ENCODE results near the gene KCTD5.
A peak's percentile ranks its signal among the peaks of the same experiment; 100 is the strongest.
"Not testable (repeated sequence)": the region's sequence is repeated elsewhere in the genome, so short reads cannot be mapped to it uniquely, and the experiment has no call there.

KCTD5 gene
- total RNA-seq, result 33.5 to 61.4 reads per million in 2 experiments

DNA sequence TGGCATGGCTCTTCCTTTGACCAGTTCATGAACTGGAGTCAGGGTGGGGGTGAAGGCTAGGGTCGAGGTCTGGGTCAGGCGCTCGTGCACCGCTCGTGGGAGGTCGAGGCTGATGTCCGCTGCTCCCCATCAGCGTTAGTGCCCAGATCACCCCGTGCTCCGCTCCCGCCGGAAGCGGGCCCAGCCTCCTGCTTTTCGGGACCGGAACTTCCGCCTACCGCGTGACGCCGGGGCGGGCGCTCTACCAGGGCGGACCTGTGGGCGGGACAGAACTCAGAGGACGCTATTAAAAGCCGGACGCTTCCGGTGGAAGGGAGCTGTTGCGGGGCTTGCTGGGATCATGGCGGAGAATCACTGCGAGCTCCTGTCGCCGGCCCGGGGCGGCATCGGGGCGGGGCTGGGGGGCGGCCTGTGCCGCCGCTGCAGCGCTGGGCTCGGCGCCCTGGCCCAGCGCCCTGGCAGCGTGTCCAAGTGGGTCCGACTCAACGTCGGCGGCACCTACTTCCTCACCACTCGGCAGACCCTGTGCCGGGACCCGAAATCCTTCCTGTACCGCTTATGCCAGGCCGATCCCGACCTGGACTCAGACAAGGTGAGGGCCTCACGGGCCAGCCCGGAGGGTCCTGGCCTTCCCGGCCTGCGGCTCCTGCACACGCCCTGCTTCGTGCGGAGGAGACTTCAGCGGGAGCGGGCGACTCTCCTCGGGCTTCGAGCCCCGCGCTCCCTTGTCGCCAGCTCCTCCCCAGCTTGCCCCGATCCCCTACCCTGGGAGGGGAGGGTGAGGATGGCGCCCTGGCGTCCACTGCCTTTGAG is at the start of gene KCTD5:
KCTD5 (plus strand) TSS at position 315 of the 813 bp plus-strand sequence; CDS start at position 341, 26 bp downstream.
- DNase-seq (ENCODE audit: low read depth), result peak; percentile 93

DNA sequence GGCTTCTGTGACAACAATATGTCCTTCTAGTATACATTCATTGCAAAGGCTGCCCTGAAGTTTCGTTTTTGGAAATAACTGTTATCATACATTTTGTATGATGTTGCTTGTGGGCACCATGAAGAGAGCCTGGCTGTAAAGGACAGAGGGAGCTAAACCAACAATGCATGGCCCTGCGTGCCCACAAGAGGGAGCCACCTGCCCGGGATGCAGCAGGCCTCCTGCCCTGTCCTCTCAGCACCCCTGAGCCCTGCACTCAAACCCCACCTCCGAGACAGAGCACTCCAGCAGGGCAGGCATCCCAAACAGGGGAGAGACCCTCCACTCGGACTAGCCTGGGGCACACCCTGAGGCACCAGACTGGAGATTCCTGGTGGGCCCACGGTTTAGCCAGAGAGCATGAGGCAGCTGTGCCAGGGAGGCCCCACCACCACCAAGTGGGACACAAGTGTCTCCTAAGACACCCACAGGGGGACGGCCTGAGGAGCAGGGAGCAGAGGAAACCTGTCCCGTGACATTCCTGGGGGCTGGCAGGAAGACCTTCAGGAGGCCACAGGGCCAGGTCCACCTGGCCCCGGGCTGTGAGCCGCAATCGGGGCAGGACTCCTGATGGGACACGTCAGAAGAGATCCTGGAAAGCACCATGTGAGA is 43.1 kb upstream of the KCTD5 start:
- peak; percentile 37 for DNase-seq (ENCODE audit: low read depth)

DNA sequence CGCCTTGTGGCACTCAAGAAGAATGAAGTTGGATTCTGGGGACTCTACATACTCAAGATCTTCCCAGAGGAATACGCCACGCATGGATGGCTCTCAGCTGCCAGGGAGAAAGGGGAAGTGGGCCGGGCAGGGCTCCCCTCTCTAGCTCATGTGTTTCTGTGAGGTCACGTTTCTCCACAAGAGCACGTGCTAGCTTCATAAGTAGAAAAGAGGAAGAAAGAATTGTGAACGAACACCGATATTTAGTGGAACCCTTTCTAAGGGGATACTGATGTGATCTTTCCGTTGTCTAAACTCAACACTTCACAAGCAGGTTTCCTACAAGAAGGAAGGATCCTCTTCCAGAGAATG is 42.6 kb upstream of the KCTD5 start:
- DNase-seq (ENCODE audit: low read depth), result not testable (repeated sequence)

- not testable (repeated sequence) for DNase-seq (ENCODE audit: low read depth)
These were observed 39.8 kb upstream of the KCTD5 start for GRCh38 chr16:2642561-2642960.

GRCh38 chr16:2644754-2645453 is 37.4 kb upstream of the KCTD5 start:
- not testable (repeated sequence) for DNase-seq (ENCODE audit: low read depth)

DNA sequence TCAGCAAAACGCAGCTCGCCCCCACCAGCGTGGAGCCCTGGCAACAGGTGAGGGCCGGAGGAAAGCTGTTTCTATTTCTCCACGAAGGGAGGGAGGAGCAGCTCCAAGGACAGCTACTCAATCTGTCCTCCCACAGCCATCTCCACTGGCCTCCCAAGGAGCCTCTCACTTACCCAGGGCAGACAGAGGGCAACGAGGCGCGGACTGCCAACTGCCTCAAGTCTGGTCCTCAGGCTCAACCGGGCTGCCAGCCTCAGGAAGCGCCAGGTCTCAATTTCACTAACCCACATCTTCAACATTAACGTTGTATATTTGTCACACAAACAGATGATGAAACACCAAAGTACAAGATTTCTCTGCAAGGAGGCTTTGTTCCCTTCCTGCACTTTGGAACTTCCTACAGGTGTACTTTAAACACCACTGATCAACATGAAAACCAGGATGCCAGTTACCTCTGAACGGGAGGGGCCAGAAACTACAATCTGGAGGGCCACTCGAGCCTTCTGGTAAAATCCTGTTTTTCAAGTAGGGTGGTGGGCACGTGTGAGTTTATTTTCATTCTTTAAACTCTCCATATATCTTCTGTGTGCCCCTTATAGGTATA is 31.0 kb upstream of the KCTD5 start:
- not testable (repeated sequence) for DNase-seq (ENCODE audit: low read depth)

DNA sequence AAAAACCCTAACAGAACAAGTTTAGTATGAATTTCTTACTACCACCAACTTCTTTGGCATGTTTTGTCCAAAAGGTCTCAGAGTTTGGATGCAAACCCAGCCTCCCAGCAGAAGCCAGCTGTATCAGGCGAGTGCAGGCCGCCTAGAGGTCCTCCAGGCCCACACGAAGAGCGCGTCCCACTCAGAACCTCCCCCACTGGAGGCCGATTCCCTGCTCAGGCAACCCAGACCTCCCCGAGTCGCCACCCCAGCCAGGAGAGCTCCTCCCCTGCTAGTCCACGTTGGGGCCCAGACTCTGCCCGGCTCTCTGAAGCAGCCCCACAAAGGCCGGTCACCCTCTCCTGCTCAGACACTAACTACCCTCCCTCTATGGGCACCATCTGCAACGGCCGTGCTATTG is 28.4 kb upstream of the KCTD5 start:
- DNase-seq (ENCODE audit: low read depth), result not testable (repeated sequence)

- DNase-seq (ENCODE audit: low read depth), result not testable (repeated sequence)
These were observed 27.4 kb upstream of the KCTD5 start for GRCh38 chr16:2654949-2655348.

GRCh38 chr16:2656985-2657384 is 25.3 kb upstream of the KCTD5 start:
- DNase-seq (ENCODE audit: low read depth), result no peak

DNA sequence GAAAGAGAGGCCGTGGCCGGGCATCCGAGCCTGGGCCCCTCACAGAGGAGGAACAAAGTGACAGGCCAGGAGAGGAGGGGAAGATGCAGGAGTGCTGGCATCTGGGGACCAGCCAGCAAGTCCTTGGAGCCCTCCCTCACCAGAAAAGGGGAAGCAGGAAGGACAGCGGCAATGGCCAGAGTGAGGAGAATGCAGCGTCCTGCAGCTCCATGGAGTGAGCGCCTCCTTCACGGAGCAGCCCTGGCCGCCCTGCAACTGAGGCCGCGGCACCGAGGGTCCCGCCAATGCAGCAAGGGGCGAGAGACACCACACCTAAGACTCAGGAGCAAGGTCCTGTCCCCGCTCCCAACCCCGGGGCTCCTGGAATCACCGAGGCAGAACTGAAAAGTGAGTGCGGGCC is 24.5 kb upstream of the KCTD5 start:
- DNase-seq (ENCODE audit: low read depth), result not testable (repeated sequence)

DNA sequence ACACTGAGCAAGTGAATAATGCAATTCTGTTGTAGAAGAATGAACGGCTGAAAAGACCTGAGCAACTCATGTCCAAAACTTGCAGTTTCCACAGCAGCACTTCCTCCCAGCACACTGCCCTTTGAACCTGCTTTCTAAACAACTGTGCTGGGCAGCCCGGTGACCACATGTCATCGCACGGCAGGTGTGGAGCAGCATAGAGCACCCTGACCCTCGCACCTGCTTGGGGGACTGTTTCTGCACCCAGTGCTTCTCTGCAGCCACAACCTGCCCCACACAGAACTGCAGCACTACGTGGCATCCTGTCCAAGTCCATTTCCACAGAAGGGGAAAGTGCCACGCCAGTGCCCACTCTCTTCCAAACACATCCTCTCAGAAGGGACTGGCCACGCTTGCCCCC is 22.8 kb upstream of the KCTD5 start:
- DNase-seq (ENCODE audit: low read depth), result not testable (repeated sequence)

DNA sequence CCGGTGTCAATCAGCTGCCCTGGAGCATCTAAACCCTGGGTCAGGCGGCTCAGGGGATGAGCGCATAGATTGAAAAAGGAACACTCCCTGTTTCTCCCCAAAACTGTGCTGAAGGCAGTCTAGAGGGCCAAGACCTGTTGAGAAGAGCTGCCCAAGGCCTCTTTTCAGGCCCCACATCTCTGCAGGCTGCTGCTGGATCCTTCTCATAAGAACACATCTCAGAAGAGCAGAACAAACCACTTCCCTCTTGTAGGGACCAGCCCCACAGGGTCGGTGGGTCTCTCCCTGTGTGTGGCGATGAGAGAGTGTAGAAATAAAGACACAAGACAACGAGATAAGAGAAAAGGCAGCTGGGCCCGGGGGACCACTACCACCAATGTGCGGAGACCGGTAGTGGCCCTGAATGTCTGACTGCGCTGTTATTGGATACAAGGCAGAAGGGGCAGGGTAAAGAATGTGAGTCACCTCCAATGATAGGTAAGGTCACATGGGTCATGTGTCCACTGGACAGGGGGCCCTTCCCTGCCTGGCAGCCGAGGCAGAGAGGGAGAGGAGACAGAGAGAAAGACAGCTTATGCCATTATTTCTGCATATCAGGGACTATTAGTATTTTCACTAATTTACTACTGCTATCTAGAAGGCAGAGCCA is 22.2 kb upstream of the KCTD5 start:
- not testable (repeated sequence) for DNase-seq (ENCODE audit: low read depth)

DNA sequence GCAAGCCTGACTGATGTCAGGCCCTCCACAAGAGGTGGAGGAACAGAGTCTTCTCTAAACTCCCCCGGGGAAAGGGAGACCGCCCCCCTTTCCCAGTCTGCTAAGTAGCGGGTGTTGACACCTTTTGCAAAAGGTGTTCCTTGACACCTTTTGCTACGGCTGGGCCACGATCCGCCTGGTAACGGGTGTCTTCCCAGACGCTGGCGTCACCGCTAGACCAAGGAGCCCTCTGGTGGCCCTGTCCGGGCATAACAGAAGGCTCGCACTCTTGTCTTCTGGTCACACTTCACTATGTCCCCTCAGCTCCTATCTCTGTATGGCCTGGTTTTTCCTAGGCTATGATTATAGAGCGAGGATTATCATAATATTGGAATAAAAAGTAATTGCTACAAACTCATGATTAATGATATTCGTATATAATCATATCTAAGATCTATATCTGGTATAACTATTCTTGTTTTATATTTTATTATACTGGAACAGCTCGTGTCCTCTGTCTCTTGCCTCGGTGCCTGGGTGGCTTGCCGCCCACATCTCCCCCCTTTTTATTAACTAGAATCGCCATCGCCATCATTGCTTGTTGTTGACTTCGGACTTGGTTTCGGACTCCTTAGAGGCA is 21.5 kb upstream of the KCTD5 start:
- DNase-seq (ENCODE audit: low read depth), result not testable (repeated sequence)

- no peak for DNase-seq (ENCODE audit: low read depth)
These were observed 18.5 kb upstream of the KCTD5 start for GRCh38 chr16:2663553-2664546.

DNA sequence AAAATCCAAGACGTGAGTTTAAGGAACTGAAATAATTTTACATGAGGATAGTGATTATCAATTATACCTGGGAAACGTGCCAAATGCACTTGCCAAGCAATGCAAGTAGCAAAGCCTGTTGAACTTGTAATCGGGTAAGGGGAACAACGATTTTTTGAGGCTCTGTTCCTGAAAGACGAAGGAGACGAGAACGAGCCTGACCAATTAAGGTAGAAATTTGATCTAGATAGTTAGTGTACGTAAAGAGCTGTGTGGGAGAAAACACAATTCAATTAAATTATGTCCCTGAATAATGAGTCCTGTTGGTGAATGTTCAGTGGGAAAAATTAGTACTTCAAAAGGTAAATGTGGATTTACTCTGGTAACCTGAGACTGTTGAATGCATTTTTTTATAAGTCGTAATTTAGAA is 17.7 kb upstream of the KCTD5 start:
- no peak for DNase-seq (ENCODE audit: low read depth)

- not testable (repeated sequence) for DNase-seq (ENCODE audit: low read depth)
These were observed 15.7 kb upstream of the KCTD5 start for GRCh38 chr16:2666671-2667070.

- not testable (repeated sequence) for DNase-seq (ENCODE audit: low read depth)
These were observed 12.7 kb upstream of the KCTD5 start for GRCh38 chr16:2669587-2669986.

DNA sequence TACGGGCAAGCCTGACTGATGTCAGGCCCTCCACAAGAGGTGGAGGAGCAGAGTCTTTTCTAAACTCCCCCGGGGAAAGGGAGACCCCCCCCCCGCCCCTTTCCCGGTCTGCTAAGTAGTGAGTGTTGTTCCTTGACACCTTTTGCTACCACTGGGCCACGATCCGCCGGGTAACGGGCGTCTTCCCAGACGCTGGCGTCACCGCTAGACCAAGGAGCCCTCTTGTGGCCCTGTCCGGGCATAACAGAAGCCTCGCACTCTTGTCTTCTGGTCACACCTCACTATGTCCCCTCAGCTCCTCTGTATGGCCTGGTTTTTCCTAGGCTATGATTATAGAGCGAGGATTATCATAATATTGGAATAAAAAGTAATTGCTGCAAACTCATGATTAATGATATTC is 12.3 kb upstream of the KCTD5 start:
- DNase-seq (ENCODE audit: low read depth), result peak; percentile 33

DNA sequence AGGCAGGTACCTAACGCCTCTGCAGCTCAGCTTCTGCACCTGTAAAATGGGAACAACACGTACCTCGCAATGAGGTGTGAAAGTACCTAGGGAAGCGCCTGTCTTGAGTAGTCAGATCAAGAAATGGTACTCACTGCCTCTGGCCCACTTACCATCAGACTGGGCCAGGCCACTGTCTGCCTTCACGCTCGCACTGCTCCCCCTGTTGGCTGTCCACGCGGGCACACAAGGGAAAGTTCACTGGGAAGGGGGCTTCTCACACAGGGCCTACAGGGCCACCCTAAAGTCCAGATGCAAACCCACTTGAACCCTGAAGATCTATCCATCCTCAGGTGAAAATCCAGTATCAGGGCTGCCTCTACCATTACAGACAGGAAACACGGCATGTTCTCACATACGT is 11.1 kb upstream of the KCTD5 start:
- not testable (repeated sequence) for DNase-seq (ENCODE audit: low read depth)

DNA sequence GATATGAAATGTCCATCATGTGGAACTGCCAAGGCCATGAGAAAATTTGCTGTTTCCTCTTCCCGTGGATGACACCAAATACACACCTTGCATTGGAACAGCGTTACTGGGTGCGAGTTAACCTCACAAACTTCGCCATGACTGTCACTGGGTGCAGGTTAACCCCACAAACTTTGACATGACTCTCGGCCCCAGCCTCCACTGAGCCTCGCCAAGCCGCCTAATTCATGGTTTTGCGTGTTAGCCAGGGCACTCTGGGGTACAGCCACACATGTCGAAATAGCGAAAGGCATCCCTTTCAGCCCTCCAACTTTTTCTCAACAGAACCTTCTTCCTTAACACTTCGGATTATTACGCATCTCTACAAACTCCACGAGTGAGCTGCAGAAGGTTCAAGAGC is 10.6 kb upstream of the KCTD5 start:
- DNase-seq (ENCODE audit: low read depth), result no peak
